Kidney tubule cell (primary cell): Measurements from ENCODE around the gene PTPN4.
A peak's percentile ranks its signal among the peaks of the same experiment; 100 is the strongest.

Experiments
- DNase-seq: peaks from one replicate; pipeline ENCODE4 v3.0.0-alpha.2; 2018; ENCODE audit warnings: low spot score

PTPN4 gene, protein sequence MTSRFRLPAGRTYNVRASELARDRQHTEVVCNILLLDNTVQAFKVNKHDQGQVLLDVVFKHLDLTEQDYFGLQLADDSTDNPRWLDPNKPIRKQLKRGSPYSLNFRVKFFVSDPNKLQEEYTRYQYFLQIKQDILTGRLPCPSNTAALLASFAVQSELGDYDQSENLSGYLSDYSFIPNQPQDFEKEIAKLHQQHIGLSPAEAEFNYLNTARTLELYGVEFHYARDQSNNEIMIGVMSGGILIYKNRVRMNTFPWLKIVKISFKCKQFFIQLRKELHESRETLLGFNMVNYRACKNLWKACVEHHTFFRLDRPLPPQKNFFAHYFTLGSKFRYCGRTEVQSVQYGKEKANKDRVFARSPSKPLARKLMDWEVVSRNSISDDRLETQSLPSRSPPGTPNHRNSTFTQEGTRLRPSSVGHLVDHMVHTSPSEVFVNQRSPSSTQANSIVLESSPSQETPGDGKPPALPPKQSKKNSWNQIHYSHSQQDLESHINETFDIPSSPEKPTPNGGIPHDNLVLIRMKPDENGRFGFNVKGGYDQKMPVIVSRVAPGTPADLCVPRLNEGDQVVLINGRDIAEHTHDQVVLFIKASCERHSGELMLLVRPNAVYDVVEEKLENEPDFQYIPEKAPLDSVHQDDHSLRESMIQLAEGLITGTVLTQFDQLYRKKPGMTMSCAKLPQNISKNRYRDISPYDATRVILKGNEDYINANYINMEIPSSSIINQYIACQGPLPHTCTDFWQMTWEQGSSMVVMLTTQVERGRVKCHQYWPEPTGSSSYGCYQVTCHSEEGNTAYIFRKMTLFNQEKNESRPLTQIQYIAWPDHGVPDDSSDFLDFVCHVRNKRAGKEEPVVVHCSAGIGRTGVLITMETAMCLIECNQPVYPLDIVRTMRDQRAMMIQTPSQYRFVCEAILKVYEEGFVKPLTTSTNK

DNA sequence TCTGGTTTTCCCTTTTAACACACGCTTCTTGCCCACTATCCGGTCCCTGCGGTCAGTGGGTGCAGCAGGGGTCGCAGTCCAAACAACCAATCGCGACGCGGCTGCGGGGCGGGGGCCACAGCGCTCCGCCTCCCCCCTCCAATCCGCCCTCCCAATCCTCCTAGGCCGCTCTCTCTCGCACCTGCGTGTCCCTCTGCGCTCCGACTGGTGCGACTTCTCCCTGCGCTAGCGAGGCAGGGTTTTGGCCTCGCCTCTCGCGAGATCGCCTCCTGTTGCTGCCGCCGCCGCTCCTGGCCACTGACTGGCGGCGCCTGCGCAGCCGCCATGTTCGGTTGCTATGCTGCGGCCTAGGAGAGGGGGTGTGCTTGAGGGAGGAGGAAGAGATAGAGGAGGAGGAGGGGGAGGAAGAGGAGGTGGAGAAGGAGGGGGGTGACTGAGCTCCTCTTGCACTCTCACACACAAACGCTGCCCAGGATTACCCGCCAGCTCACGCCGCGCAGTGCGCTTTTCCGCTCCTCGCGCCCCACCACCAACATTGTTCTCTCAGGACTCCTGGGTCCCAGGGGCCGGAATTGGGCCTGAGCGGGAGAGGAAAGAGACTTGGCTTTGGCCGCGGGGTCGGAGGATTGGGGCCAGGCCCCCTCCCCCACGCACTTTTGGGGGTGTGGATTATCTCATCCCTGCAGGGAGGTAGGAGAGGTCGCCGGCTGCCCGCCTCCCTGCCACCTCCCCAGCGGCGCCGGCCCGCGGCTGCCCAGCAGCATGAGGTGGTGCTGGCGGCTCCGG is at the start of gene PTPN4:
TSS of gene PTPN4 (plus strand) at position 472 of the 786 bp plus-strand sequence. CDS start 49,932 bp downstream, outside the sequence.
- DNase-seq: peak; percentile 100

- DNase-seq: no peak
Observed at GRCh38 chr2:119710281-119710680, 49.4 kb upstream of the PTPN4 start.

DNA sequence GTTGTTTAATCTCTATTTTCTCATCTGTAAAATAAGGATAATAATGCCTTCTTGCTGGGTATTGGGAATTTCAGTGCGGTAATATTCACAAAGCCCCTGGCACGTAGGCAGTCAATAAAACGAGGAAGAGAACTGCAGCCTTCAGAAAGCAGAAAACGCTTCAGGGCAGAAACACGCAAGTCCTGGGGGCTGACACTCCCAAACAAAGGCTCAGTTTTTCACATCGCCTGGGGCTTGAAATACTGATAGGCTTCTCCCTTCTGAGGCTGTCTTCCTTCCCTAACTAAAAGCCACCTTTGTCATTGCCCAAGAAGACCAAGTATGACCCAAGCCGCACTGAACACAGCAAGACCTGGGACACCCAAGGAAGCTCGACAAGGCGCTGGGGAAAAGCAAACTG is 48.4 kb upstream of the PTPN4 start:
- DNase-seq: no peak

GRCh38 chr2:119712571-119712970 is 47.2 kb upstream of the PTPN4 start:
- no peak for DNase-seq

GRCh38 chr2:119713819-119714490 is 45.8 kb upstream of the PTPN4 start:
- no peak for DNase-seq

GRCh38 chr2:119715409-119716283 is 44.1 kb upstream of the PTPN4 start:
- DNase-seq: no peak

DNA sequence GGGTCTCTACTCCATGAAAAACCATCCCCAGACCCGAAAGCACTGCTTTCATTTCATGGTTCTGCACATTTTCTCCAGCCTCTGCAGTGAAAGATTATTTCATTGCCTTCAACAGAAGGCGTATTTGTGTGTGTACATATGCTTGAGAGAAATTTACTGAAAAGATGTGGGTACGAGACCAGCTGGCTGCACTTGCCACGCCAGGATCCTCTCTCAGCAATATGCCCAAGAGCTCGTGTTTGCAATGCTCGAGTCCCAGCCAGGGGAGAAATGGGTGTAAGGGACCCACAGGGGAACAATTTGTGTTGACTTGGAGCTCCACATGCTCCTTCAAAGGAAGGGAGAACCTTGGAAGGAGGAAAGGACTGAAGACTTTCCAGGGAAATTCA is 43.4 kb upstream of the PTPN4 start:
- DNase-seq: no peak

DNA sequence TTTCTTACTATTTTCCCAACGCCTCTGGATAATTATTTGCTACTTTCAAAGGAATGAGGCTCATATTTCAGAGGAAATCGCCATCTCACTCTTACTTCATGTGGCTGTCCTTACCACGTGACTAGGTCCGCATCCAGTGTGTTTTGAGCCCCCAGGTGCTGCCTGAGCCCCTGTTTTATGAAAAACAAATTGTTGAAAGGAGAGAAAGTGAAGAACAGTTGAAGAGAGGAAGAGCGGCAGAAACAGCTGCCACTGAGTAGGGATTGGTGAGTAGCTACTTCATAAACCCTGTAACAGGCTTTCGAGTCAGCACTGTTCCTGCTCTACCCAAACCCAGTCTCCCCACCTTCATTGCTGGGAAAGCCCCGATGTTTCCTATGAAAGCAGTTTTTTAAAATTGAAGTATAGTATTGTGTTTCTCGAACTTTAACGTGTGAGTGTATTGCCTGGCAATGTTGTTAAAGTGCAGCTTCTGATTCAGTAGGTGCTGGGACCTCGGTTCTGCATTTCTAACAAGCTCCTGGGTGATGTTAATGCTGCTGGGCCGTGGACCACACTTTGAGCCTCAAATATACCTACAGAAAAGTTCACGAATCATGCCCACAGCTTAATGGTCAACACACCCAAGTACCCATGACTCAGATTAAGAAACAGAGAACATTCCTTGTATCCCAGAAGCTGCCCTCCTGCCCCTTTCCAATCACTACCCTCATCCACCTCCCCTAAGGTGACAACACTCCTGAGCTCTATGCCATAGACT is 41.0 kb upstream of the PTPN4 start:
- peak; percentile 50 for DNase-seq

- DNase-seq: no peak
Observed at GRCh38 chr2:119719261-119719627, 40.5 kb upstream of the PTPN4 start.

- DNase-seq: peak; percentile 39
Observed at GRCh38 chr2:119721043-119721442, 38.7 kb upstream of the PTPN4 start.

DNA sequence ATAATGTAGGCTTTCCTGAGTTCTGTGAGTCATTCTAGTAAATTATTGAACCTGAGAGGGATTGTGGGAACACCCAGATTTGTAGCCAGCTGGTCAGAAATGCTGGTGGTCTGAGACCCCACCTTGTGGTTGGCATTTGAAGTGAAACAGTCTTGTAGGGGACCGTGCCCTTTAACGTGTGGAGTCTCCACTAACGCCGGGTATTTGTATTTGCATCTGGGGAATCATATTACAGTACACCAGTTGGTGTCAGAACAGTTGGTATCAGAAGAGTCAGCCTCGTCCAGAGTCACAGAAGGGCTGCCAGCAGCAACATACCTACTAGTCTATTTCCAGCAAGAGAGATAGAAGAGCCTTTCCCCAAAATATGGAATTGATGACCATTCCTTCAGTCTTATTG is 38.3 kb upstream of the PTPN4 start:
- DNase-seq: no peak

DNA sequence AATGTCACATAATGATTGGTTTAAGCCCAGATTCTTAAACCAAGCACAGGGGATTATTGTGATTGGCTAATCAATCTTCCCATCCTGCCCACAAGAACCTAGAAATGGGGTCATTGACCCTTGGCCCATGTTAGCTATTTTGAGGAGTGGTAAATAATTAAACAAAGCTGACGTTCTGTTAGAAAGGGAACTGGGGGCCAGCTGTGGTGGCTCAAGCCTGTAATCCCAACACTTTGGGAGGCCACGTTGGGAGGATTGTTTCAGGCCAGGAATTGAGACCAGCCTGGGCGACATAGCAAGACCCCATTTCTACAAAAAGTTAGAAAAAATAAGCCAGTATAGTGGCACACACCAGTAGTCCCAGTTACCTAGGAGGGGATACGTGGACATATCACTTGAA is 37.8 kb upstream of the PTPN4 start:
- no peak for DNase-seq

DNA sequence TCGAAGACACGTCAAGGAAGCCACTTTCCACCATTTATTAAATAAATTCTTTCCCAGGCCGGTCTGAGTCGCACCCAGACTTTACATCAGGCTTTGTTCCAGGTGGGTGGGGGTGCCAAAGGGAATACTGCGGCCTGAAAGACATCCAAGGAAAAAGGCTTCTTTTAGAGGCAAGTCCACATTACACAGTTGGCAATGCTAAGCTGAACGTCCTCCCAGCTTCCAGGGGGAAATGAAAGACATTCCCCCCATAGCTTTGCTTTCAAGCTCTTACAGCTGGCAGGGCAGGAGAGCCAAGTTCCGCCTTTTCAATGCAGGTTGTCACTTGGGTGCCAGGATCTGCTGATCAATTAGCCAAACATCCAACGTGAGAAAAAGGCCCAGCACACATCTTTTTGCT is 36.5 kb upstream of the PTPN4 start:
- no peak for DNase-seq

DNA sequence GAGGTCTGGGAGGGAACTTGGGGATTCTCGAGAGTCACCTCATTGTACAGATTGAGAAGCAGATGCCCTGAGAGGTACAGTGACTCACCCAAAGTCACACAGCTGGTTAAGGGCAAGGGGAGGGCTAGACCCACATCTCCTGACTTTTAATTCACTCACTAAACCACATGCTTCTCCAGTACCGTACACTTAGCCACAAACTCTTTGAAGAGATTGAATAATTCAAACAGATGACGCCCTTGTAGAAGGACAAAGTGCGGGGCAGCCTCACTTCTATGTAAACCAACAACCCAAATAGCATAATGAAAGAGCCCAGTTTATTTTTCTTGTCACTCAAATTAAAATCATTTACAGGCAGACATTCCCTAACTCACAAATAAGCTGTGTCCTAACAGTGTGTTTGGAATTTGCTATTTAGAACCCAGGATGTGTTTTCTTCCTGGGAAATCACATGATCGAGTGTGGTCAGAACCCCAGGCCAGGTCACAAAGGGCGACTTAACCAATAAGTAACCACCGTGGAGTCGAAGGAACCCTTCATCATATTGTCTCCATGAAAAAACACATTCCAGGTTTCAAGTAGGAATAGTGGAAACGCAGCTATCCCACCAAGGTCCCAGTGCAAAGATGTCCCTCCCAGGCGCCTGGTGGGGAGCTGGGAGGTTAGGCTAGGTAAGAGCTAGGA is 35.8 kb upstream of the PTPN4 start:
- DNase-seq: peak; percentile 39

DNA sequence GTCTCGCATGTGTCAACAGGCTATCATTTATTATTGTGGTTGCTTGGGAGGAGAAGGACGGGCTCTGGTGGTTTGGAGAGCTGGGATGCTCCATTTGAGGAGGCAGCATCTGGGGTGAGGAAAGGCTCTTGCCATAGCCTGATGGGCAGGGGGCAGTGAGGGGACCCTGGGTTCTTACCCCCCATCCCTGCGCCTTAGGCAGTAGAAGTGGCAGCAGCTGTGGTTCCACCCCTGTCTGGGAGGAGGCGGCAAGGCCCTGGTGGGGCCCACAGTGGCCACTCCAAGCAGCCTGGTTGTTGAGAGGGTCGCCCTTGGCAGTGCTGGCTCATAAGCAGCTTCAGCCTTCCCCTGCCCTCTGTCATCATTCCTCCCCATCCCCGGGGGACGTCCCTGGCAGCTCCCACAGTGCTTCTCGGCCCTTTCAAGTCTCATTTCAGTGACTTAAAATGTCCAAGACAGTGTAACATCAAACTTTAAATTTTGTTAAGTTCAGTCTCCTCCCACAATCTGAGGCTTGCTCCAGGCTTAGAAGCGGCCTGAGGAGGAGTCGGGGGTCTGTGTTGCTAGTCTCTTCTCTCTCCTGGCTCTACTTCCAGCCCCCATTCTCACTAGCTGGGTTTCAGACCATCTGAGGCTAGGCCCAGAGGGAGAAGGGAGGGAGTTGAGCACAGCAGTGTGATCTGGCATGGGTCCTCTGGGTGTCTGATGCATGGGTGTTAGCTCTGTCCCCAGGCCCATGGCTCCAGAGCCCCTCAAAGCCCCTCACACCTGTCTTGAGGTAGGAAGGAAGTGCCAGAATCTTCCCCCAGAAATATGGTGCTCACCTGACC is 34.9 kb upstream of the PTPN4 start:
- no peak for DNase-seq

DNA sequence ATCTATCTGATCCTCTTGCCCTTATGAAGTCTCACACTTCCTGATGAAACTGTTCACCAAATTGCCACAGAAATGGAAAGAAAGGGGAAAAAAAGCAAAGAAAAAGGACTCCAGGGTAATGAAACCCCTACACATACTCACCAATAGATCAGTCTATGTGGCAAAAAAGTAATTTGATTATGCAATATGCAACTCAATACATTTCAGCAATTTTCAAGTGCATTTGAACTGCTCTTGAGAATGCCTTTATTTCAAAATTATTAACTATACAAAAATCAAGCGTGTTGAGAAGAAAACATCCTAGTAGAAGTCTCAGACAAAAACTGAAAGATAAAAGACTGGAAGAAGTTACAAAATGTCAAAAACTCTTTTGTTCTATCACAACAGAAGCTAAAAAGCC is 32.2 kb upstream of the PTPN4 start:
- DNase-seq: no peak

DNA sequence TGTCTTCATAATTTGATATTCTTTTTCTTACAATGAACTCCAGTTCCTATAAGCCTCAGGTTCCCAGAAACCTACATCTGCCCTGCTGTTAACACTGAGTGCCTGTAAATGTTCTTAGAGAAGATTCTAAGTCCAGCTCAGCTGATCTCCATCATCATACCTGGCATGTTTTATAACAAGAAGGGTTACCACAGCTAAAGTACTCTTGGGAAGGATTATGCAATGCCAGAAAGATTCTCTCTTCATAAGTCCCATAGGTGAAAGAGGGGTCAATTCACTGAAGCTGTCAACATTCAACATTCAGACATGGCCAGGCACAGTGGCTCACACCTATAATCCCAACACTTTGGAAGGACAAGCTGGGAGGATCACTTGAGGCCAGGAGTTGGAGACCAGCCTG is 31.3 kb upstream of the PTPN4 start:
- DNase-seq: no peak

- DNase-seq: peak; percentile 57
Observed at GRCh38 chr2:119730671-119731177, 29.0 kb upstream of the PTPN4 start.
